ENCODE data around the gene TGFBR2. TPM values are rescaled to one million over a fixed set of nuclear protein-coding genes. Genes with fewer than 3 reads are reported as not detected.
A peak's percentile ranks its signal among the peaks of the same experiment; 100 is the strongest.
"Not testable (repeated sequence)": the region's sequence is repeated elsewhere in the genome, so short reads cannot be mapped to it uniquely, and the experiment has no call there.

TGFBR2 gene
- polyA plus RNA-seq, 1 experiment = 61.0 TPM

GRCh38 chr3:30623351-30623750 is 16.9 kb downstream of the TGFBR2 start:
- no peak overlapping the region for H3K4me3 ChIP-seq (ENCODE audit: low read depth, low read length)
- DNase-seq (ENCODE audit: low read depth) = no peak
- ChIA-PET CTCF (no interaction called here), POLR2A (no interaction called here)
- no peak for TF ChIP-seq CTCF (IDR thresholded peaks at IDR 0.05; ENCODE audit: insufficient read depth, low read depth, low read length)
- H3K27me3 ChIP-seq (ENCODE audit: control insufficient read depth, insufficient read depth, low read length) = no peaks in the 10 kb centered on the region
- no peaks in the 10 kb centered on the region for H3K36me3 ChIP-seq (ENCODE audit: control insufficient read depth, insufficient read depth, low read length)

GRCh38 chr3:30624480-30624879 is 18.1 kb downstream of the TGFBR2 start:
- not testable (repeated sequence) for H3K36me3 ChIP-seq (ENCODE audit: control insufficient read depth, insufficient read depth, low read length); H3K27me3 ChIP-seq (ENCODE audit: control insufficient read depth, insufficient read depth, low read length); H3K4me3 ChIP-seq (ENCODE audit: low read depth, low read length); DNase-seq (ENCODE audit: low read depth)
- POLR2A ChIA-PET = interaction anchor here (0.6 kb wide), 2 partner anchors 65 to 439 kb away, joined by 3 to 5 read pairs; no protein-coding TSS in a partner anchor
- CTCF ChIA-PET = interaction anchor here (1.2 kb wide), 1 partner anchor 16 kb away, joined by 3 read pairs; no protein-coding TSS in a partner anchor

- ChIA-PET CTCF (no interaction called here), POLR2A (no interaction called here)
- TF ChIP-seq CTCF (IDR thresholded peaks at IDR 0.05; ENCODE audit: insufficient read depth, low read depth, low read length) = no peak
- Histone ChIP-seq H3K4me3 (ENCODE audit: low read depth, low read length) (no peak overlapping the region), H3K36me3 (ENCODE audit: control insufficient read depth, insufficient read depth, low read length) (no peaks in the 10 kb centered on the region), H3K27me3 (ENCODE audit: control insufficient read depth, insufficient read depth, low read length) (no peaks in the 10 kb centered on the region)
- peak; percentile 44 for DNase-seq (ENCODE audit: low read depth)
Observed at GRCh38 chr3:30625541-30626438, 19.4 kb downstream of the TGFBR2 start.

GRCh38 chr3:30626443-30627180 is 20.2 kb downstream of the TGFBR2 start:
- Histone ChIP-seq H3K36me3 (ENCODE audit: control insufficient read depth, insufficient read depth, low read length) (no peaks in the 10 kb centered on the region), H3K4me3 (ENCODE audit: low read depth, low read length) (no peak overlapping the region), H3K27me3 (ENCODE audit: control insufficient read depth, insufficient read depth, low read length) (no peaks in the 10 kb centered on the region)
- CTCF ChIA-PET = interaction anchor here (0.6 kb wide), 1 partner anchor 68 kb away, joined by 3 read pairs; no protein-coding TSS in a partner anchor
- TF ChIP-seq CTCF (IDR thresholded peaks at IDR 0.05; ENCODE audit: insufficient read depth, low read depth, low read length) = no peak
- DNase-seq (ENCODE audit: low read depth) = no peak
- POLR2A ChIA-PET = no interaction called here

- no peak for TF ChIP-seq CTCF (IDR thresholded peaks at IDR 0.05; ENCODE audit: insufficient read depth, low read depth, low read length)
- no peak for DNase-seq (ENCODE audit: low read depth)
- POLR2A ChIA-PET = no interaction called here
- no peak overlapping the region for H3K4me3 ChIP-seq (ENCODE audit: low read depth, low read length)
- H3K36me3 ChIP-seq (ENCODE audit: control insufficient read depth, insufficient read depth, low read length) = no peaks in the 10 kb centered on the region
- no peaks in the 10 kb centered on the region for H3K27me3 ChIP-seq (ENCODE audit: control insufficient read depth, insufficient read depth, low read length)
- CTCF ChIA-PET = interaction anchor here (1.0 to 1.2 kb wide), 2 partner anchors 309 to 469 kb away, joined by 3 read pairs; no protein-coding TSS in a partner anchor
Observed at GRCh38 chr3:30628205-30628900, 22.0 kb downstream of the TGFBR2 start.

Measured in BJ (cell line).